ENCODE results near the gene ESRRB.
"Not testable (repeated sequence)": the region's sequence is repeated elsewhere in the genome, so short reads cannot be mapped to it uniquely, and the experiment has no call there.

ESRRB gene

DNA sequence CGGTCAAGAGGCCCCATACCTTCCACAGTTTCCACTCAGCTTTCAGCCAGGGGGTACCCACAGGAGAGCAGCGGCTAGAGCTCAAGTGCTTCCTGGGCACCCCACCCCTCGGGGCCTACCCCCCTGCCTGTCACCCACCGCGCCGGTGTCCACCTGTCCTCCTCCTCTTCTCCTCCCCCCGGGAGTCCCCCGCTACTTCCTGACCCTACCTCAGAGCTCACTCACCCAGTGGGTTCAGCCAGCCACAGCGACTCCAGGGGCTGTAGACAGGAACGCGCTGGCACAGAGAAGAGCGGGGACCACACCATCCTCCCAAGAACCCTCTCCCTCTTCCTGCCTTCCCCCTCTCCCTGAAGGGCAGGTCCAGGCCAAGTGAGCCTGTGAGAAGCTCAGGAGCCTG, 123.0 kb downstream of the ESRRB start:
- no peak for DNase-seq

DNA sequence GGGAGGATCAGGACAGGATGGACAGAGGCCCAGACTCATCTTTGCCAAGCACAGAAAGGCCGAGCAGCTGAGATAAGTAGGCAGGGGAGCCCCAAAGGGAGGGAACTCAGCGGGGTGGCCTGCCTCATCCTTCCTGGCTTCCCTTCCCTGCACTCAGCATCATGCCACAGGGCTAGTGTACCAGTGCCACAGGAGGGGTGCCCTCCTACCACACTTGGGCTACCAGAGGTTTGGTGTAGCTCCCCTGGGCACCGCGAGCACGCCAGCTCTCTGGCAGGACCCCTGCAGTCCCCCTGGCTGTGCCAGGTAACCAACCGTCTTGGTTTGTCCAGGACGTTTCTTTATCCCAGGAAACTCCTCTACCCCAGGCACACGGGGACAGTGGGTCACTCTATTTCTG, 123.5 kb downstream of the ESRRB start:
- no peak for DNase-seq

DNA sequence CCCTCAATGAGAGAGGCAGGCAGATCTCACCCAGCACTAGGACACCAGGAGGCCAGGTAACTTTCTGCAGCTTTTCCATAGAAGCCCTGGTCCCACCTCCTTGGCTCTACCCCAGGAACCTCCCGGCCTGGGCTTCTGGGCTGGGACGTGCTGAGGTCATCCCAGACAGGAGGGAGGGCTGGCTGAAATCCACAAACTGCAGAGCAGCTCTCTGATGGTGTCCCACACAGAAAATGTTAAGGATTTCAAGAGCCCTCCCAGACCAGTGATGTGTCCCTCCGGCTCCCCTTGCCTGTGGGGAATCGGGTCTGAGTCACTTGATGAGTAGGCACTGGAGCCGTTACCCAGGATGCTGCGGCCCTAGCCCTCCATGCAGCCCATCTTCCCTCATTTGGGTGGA, 124.1 kb downstream of the ESRRB start:
- DNase-seq = peak; percentile 40

DNA sequence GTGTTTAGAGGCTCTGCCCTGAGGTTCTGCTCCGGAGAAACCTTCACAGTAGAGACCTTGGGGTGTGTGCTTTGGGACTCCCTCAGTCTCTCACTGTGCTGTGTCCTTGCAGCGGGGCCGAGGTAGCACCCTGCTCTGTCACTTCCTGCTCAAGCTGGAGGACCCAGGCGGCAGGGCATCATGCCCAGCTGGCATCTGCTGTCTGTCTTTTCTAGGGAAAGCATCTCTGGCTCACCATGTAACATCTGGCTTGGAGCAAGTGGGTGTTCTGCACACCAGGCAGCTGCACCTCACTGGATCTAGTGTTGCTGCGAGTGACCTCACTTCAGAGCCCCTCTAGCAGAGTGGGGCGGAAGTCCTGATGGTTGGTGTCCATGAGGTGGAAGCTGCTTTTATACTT, 124.5 kb downstream of the ESRRB start:
- no peak for DNase-seq

DNA sequence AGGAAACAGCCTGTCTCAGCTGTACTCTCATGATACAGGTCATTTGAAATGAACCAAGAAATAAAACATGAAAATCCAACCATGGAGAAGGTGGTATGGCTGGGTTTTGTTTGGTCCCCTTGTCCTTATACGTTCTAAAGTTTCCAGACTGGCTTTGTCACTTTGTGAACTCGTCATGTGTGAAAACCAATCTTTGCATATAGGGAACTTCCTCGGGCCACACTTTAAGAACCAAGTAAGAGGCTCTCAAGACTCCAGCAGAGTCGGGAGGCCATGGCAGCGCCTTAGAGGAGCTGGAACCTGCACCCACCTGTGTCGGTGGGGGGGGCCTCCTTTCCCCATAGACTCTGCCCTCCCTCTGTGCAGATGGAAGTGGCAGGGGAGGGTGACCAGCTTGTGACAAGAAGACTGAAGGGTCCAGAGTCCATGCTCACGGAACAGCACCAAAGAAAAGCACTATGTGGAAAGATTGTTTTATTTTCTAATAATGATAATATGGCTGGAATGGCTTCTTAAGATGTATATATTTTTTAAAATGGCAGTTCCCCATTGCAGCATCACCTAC, 125.3 kb downstream of the ESRRB start:
- DNase-seq = no peak

DNA sequence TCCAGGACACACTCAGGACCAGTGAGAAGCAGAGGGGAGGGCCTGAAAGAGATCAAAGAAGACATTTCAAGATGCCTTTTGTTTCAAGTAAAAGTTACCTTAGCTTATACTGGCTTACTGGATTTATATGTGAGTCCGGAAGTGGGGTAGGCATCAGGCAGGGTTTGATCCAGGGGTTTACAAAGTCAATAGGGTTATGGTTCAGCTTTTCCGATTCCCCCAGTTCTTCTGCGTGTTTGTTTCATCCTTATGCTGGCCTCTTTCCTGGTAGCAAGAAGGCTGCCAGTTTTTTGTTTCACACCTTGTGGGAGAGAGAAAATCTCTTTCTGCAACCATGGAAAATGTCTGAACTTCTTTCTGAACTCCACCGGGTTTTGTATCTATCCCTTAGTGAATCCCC, 126.3 kb downstream of the ESRRB start:
- no peak for DNase-seq

DNA sequence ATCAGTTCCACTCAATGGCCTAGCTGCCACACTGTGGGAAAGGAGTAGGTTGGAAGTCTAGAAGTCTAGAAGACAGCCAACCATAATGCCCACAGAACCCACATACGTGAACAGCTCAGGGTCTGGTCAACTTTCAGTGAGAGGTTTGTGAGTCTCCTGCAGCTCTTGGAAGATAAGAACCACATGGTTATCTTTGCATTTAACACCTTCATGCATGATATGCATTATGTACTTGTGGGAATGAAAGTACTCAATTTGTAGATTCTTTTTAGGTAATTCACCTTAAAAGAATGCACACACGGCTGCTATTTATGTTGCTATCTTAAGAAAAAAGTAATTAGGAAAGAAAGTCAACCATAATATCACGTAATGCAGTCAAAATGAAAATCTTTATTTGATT, 126.7 kb downstream of the ESRRB start:
- no peak for DNase-seq

DNA sequence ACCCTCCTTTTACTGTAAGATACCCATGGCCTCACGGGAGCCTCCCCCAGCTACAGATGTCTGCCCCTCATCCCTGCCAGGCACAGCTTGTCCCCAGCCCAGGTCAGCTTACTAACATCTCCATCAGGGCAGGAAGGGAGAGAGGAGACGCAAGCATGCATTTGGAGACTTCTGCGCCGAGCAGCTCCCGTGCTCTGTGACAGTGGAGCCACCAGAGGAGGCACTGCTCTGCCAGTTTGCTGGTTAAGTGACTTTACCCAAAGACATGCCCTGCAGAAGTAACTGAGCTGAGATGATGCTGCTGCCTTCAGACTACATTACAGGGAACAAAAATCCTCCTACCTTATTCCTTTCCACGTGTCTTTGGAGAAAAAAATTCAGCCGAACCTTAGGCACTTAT, 133.4 kb downstream of the ESRRB start:
- DNase-seq = no peak

DNA sequence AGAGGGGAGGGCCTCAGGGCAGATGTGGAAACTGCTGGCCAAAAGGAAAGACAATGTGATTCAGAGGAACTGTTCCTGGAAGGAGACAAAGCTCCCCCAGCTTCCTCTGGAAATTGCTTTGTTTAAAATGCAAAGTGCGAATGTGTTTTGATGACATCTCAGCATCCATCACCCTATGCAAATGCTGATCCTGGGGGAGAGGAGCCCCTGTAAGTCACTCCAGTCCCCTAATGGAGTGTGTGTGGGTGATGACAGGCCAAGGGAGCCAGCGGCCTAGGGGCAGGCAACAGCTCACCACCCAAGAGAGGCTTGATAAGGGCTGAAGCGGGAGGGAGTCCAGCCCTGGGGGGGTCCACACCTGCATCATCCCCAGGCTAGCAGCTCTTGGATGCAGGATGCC, 134.2 kb downstream of the ESRRB start:
- DNase-seq = no peak

DNA sequence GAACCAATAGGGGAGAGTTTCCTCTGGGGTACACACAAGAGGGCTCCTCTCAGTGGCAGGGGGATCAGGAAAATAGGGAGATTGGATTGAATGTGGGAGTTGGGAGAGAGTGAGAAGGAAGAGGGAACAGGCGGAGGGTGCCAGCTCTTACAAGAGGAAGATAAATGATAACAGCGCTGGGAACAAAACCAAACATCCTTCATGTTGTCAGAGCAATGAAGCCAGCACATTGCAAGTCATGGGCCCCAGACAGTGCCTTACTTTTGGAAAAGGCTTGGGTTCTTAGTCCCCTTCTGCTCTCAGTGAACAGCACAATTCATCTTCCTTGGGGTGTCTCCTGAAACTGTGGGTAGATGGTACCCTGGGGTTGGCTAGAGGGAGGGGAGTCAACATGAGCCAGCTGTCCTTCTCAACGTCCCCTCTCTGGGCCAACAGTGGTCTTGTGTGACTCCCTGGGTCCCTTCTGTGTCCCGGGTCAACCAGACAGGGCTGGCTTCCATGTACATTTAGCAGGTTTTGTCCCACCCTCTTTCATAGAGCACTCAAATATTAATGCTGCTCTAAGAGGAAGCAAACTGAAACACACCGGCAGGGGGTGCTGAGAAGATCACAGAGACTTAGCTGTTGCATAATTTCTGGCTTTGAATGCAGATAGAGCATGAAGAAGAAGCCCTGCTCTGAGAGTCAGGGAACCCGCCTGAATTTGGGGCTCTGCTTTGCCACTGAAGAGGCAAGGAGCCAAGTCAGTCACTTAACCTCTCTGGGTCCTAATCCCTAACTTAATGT, 138.5 kb downstream of the ESRRB start:
- no peak for DNase-seq

DNA sequence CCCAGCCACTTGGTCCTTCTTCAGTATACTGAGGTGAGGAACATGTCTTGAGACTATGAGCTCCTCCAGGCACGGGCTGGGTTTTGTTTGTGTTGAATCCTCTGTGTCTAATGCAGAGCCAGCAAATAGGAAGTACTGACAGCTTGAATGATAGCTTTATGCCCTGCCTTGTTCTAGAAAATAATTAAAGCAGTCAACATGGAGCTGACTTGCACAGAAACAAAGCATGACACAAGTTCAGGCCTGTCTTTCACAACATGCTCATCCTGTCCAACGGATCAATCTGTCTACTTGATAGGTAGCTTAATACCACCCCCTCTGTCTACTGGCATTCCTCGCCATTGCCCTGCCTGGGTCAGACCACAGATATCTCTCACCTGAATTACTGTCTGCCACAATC, 140.9 kb downstream of the ESRRB start:
- no peak for DNase-seq

DNA sequence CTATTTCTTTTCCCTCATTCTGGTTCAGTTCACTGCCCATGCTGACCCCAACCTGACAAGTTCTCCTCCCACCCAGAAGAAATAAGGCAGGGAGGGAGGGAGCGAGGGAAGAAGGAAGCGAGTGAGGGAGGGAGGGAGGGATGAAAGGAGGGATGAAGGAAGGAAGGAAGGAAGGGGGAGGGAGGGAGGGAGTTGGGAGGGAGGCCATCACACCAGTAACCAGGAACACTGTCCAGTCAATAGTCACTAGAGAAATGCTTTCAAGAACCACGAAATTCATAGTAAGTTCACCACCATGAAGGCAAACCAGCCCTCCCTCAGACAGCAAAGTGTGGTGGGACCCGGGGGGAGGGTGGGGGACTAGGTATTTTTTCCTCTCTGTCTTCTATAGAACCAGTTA, 142.4 kb downstream of the ESRRB start:
- DNase-seq = no peak

DNA sequence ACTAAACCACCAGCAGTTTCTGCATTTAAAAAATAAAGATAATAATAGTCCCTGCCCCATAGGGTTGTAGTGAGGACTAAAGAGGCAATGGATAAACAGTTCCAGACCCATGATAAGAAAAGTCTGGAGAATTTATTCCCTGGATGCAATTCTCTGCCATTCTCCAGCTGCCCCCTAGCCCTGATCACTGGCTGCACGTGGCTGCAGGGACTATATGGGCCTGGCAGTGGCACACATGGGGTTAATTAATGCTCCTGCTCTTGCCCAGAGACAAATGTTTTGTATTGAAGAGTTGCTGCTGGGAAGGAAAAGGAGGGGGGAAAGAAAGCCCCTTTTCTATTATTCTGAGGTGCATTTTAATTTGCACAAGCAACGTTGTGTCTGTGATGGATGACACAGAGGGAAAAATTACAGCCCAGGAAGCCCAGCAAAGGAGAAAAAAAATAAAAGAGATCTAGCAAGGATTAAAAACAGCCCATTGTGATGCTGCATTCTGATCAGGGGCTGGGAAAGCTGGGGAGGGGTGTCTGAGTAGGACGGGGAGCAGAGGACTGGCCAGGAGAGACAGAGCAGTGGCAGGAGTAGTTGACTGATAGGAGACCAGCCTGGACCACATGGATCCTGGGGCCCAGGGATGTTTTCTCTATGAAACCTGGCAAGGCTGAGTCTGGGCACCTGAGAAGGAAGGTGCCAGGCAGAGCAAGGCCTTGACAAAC, 149.3 kb downstream of the ESRRB start:
- DNase-seq = no peak

DNA sequence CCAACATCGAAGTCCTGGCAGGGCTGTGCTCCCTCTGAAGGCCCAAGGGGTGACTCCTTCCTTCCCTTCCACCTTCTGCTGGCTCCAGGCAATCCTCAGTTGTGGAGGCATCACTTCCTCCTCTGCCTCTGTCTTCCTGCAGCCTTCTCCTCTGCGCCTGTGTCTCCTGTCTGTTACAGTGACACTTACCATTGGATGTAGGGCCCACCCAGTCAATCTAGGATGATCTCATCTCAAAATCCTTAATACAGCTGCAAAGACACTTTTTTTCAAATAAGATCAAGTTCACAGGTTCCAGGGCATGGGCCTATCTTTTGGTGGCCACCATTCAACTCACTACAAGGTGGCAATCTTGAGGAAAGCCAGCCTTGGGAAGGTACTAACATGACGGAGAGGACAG, 155.1 kb downstream of the ESRRB start:
- DNase-seq = no peak

DNA sequence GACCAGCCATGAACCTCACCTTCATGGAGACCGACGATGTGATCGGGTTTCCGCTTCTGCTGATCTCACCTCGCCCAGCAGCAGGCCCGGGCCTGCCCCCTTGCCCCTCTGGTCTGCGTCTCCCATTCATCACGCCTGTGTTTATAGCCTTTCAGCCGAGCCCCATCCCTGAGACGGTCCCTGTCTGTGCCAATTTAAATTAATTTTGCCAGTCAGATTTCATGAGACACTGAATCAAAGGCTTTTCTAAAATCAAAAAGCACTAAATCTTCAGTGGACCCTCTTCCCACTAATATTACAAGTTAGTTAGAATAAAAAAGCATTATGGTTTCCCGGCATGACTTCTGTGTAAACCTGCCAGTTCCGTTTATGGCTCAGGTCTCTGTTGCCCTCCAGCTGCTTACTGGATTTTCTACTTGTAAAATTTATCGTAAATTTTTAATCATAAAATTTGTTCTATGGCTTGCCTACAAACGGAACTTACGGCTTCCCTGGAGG, 155.9 kb downstream of the ESRRB start:
- no peak for DNase-seq

DNA sequence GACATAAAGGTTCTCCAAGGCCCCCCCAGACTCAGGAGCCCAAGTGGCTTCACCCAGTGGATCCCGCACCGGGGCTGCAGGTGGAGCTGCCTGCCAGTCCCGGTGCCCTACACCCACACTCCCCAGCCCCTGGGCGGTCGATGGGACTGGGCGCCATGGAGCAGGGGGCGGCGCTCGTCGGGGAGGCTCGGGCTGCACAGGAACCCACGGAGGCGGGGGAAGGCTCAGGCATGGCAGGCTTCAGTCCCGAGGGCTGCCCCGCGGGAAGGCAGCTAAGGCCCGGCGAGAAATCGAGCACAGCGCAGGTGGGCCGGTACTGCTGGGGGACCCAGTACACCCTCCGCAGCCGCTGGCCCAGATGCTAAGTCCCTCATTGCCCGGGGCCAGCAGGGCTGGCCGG, 160.7 kb downstream of the ESRRB start:
- not testable (repeated sequence) for DNase-seq

DNA sequence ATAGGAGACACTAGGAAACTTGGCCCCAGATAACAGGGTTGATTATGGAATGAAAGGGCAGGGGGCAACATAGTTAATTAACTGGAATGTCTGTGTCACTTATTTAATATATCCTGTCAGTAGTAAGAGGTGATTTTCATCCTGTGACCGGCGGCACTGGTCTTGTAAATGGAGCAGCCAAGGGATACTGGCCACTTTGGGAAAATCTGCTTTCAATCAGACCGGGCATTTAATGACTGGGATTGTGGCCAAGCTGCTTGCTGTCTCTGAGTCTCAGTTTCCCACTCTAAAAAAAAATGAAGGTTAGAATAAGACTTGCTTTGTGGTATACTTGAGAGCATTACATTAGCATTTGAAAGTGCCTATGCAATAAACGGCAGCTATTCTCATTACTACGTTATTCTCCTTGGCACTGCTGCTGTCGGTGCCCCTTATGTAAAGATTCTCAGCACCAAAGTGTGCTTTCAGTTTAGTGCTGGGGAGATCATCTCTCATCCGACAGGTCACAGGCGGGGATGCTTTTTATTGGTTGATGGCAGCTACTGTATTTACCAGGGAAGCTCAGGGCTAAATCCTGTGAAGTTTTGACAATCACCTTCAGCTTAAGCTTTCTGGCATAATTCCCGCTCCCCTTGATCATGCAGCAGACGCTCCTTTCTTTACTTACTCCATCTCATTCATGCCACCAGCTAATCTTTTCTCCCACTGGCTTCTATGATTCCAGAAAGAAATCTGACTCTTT, 162.1 kb downstream of the ESRRB start:
- no peak for DNase-seq

DNA sequence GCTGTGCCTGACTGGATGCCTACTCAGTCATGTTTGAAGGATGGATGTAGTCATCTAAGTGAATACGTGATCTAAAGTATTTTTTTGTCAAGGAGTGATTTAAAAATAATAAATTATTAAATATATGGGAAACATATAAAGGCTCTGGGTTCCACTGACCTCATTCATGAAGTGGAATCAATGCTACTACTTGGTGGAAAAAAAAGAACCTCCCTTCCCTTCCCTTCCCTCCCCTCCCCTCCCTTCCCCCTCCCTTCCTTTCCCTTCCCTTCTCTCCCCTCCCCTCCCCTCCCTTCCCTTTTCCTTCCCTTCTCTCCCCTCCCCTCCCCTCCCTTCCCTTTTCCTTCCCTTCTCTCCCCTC, 162.7 kb downstream of the ESRRB start:
- no peak for DNase-seq

DNA sequence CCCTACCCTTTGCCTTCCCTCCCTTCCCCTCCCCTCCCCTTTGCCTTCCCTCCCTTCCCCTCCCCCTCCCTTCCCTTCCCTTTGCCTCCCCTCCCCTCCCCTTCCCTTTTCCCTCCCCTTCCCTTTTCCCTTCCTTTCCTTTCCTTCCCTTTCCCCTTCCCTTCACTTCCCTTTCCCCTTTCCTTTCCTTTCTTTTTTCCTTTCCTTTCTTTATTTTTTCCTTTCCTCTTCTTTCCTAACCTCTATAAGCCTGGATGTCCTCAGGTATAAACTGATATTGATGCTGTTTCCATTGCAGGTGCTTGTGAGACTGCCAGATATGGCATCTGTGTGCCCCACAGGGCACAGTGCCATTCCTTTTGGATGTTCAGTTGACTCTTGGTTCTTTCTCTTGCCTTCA, 163.2 kb downstream of the ESRRB start:
- no peak for DNase-seq

DNA sequence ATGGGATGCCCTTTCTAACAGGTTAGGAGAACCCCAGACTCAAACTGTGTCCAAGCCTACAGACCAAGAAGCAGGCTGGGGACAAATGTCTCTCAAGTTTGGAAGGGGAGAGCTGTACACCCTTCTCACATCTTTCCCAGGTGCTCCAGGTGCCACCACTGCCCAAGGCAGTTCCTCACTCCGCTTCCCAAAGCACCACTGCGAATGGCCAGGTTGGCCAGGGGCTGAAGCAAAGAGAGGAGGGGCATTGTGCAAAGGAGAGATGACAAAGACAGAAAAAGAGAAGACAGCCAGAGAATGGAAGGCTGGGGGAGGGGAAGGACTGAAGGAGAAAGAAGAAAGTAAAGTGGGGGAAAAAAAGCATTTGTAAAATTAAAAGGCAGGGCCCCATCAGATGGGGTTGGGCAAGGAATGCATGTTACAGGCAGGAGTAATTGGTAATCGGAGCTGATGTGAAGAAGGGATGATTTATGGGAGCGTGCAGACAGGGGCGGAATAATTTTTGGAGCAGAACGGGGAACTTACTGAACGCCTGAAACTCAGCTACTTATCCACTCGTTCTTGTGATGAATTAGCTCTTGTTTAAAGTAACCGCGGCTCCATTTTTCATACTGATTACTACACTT, 165.8 kb downstream of the ESRRB start:
- no peak for DNase-seq

DNA sequence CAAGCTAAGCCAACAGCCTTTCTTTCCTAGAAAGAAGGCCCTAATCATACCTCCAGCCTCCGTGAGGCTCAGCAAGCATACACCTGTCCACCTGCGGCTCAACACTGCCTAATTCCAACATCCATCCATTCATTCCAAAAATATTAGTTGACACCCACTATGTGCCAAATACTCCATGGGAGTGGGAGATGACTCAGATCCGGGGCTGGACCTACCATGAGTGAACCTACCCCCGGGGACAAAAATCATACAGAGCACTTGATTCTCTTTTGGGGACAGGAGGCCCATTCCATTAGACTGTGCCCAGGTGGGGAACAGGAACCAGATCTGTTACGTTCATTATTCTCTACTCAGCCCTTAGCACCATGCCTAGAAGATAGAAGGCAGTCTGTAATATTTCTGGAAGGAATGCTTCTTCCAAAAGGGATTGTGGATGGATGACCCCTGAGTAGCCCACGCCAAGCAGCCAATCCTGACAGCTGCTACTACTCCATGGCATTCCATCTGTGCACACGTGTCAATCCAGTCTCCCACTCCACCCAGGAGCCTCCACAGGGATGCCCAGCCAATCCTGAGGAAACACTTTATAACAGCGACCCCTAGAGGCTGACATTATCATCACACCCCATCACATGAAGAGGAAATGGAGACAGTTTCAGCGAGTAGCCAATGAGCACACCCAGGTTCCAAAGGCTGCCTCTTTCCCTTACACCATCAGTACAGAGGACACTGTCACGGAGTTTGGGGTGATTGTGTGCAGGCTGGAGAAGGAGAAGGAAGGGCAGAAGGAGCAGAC, 170.7 kb downstream of the ESRRB start:
- DNase-seq = peak; percentile 1

DNA sequence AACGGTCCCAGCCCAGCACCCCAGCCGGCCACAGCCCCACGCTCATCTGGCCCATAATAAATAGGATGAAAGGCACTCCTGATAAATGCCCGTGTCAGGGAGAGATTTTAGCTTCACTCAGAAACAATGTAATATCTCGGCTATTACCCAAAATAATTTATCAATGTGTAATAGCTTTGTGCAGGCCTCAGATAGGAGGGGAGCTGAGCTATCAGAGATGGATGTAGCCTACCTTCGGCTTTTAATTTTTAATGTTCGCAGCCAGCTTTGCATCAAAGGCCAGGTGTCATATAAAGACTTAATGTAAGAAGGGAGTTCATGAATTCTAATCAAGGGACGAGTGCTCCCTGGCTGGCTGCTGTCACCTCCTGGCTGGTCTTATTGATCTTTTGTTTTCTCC, 171.9 kb downstream of the ESRRB start:
- no peak for DNase-seq
